Measurements from ENCODE around the gene KRT6C. TPM values are rescaled to one million over a fixed set of nuclear protein-coding genes. Genes with fewer than 3 reads are reported as not detected.

KRT6C gene
- total RNA-seq, 5 donors from 2014 or later (not counting 1 experiment from before 2014, with no cell fraction given), result not detected

DNA sequence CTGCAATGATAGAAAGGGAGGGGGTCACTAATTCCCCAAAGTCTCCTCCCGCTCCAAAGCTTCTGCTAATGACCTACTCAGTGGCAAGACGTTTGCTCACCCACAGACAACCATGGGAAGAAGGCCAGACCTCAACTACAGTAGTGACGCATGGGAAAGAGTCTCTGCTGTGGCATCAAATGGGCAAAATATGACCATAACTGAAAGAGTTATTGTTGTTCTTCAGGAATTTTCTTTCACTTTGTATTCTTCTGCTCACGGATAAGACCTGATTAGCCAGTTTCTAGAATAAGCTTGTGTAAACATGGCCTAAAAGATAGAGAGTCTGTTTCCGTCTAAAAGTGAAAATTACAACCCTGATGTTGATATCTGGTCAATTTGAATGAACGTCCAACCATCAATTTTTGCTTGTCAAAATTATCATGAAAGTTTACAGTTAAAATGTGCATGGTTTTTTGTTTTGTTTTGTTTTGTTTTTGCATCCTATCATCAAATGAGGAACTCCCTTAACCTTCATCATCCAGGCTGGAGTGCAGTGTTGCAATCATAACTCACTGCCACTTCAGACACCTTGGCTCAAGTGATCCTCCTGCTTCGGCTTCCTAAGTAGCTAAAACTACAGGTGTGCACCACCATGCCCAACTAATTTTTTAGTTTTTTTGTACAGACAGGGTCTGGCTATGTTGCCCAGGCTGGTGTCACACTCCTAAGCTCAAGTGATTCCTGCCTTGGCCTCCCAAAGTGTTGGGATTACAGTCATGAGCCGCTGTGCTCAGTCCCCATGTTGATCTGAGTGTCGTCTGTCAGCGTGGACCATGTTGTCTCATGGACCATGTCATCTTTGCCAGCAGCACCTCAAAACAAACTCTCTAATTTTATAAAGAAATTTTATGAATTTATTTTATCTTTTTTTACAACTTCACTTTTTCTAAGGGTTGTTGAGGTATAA lies 28.7 kb downstream of the KRT6C start:
- H3K36me3 Mint-ChIP-seq, result no peaks in the 10 kb centered on the region
- DNase-seq, result no peak
- Histone ChIP-seq H3K9me3 (no peaks in the 10 kb centered on the region), H3K4me3 (ENCODE audit: control insufficient read depth in 1 of 2, extremely low read depth in 1 of 2, low read length in 1 of 2) (no peak overlapping the region), H3K36me3 (ENCODE audit: control insufficient read depth in 2 of 2, extremely low read depth in 1 of 2, insufficient read depth in 1 of 2, low read length in 1 of 2) (no peaks in the 10 kb centered on the region), H3K4me1 (ENCODE audit: control insufficient read depth in 1 of 2, extremely low read depth in 1 of 2, insufficient read depth in 2 of 2, low read length in 2 of 2) (no peaks in the 10 kb centered on the region), H3K27ac (ENCODE audit: low read length) (no peak overlapping the region), H3K27me3 (replicated peaks in 1 of 2; ENCODE audit: control insufficient read depth in 2 of 2, extremely low read depth in 1 of 2, insufficient read depth in 2 of 2, low read length in 1 of 2) (peaks cover 9 to 27% of the 10 kb centered on the region in 2 experiments)
- peaks cover 0 to 2% (median 0%) of the 10 kb centered on the region in 3 donors for H3K4me1 Mint-ChIP-seq
- 84% methylated on average over 2 of the region's 10 CpGs for WGBS (ENCODE audit: insufficient coverage)
- no peak overlapping the region for H3K27ac Mint-ChIP-seq
- no peak for ATAC-seq (replicated peaks in 1 of 4)
- POLR2A ChIA-PET, result no interaction called here
- no peak overlapping the region for H3K4me3 Mint-ChIP-seq
- H3K27me3 Mint-ChIP-seq, result peaks cover 37% of the 10 kb centered on the region in 2 donors
- CTCF ChIA-PET, result no interaction called here
- no peaks in the 10 kb centered on the region for H3K9me3 Mint-ChIP-seq

- ATAC-seq (replicated peaks in 1 of 4) (no peak), DNase-seq (no peak)
- H3K4me1 Mint-ChIP-seq, result peaks cover 0 to 2% (median 0%) of the 10 kb centered on the region in 3 donors
- POLR2A ChIA-PET, result no interaction called here
- CTCF ChIA-PET, result no interaction called here
- no peak overlapping the region for H3K27ac Mint-ChIP-seq
- peaks cover 9 to 36% of the 10 kb centered on the region in 2 experiments for H3K27me3 ChIP-seq (replicated peaks in 1 of 2; ENCODE audit: control insufficient read depth in 2 of 2, extremely low read depth in 1 of 2, insufficient read depth in 2 of 2, low read length in 1 of 2)
- no peaks in the 10 kb centered on the region for H3K4me1 ChIP-seq (ENCODE audit: control insufficient read depth in 1 of 2, extremely low read depth in 1 of 2, insufficient read depth in 2 of 2, low read length in 2 of 2)
- H3K9me3 Mint-ChIP-seq, result no peaks in the 10 kb centered on the region
- WGBS (ENCODE audit: insufficient coverage), result no CpG with 5 or more reads among the region's 3 CpGs
- no peak overlapping the region for H3K4me3 Mint-ChIP-seq
- no peaks in the 10 kb centered on the region for H3K36me3 ChIP-seq (ENCODE audit: control insufficient read depth in 2 of 2, extremely low read depth in 1 of 2, insufficient read depth in 1 of 2, low read length in 1 of 2)
- peaks cover 34 to 39% of the 10 kb centered on the region in 2 donors for H3K27me3 Mint-ChIP-seq
- H3K9me3 ChIP-seq, result no peaks in the 10 kb centered on the region
- H3K4me3 ChIP-seq (ENCODE audit: control insufficient read depth in 1 of 2, extremely low read depth in 1 of 2, low read length in 1 of 2), result no peak overlapping the region
- no peak overlapping the region for H3K27ac ChIP-seq (ENCODE audit: low read length)
- no peaks in the 10 kb centered on the region for H3K36me3 Mint-ChIP-seq
Measured at GRCh38 chr12:52443966-52444365, 29.6 kb downstream of the KRT6C start.

GRCh38 chr12:52442600-52443061 lies 31.0 kb downstream of the KRT6C start:
- Histone ChIP-seq H3K9me3 (no peaks in the 10 kb centered on the region), H3K4me1 (ENCODE audit: control insufficient read depth in 1 of 2, extremely low read depth in 1 of 2, insufficient read depth in 2 of 2, low read length in 2 of 2) (no peaks in the 10 kb centered on the region), H3K36me3 (ENCODE audit: control insufficient read depth in 2 of 2, extremely low read depth in 1 of 2, insufficient read depth in 1 of 2, low read length in 1 of 2) (no peaks in the 10 kb centered on the region), H3K27ac (ENCODE audit: low read length) (no peak overlapping the region), H3K4me3 (ENCODE audit: control insufficient read depth in 1 of 2, extremely low read depth in 1 of 2, low read length in 1 of 2) (no peak overlapping the region), H3K27me3 (replicated peaks in 1 of 2; ENCODE audit: control insufficient read depth in 2 of 2, extremely low read depth in 1 of 2, insufficient read depth in 2 of 2, low read length in 1 of 2) (peaks cover 9 to 40% of the 10 kb centered on the region in 2 experiments)
- no peaks in the 10 kb centered on the region for H3K9me3 Mint-ChIP-seq
- H3K36me3 Mint-ChIP-seq, result no peaks in the 10 kb centered on the region
- no peak overlapping the region for H3K4me3 Mint-ChIP-seq
- no peak for ATAC-seq (replicated peaks in 1 of 4)
- H3K27ac Mint-ChIP-seq, result no peak overlapping the region
- POLR2A ChIA-PET, result no interaction called here
- no peak for DNase-seq
- WGBS (ENCODE audit: insufficient coverage), result 17% methylated on average over 1 of the region's 6 CpGs
- CTCF ChIA-PET, result no interaction called here
- H3K27me3 Mint-ChIP-seq, result peaks cover 34 to 39% of the 10 kb centered on the region in 2 donors
- peaks cover 0 to 2% (median 0%) of the 10 kb centered on the region in 3 donors for H3K4me1 Mint-ChIP-seq

GRCh38 chr12:52441320-52441911 lies 32.2 kb downstream of the KRT6C start:
- ChIA-PET CTCF (no interaction called here), POLR2A (no interaction called here)
- no peak overlapping the region for H3K4me3 ChIP-seq (ENCODE audit: control insufficient read depth in 1 of 2, extremely low read depth in 1 of 2, low read length in 1 of 2)
- no peaks in the 10 kb centered on the region for H3K9me3 Mint-ChIP-seq
- peaks cover 40 to 46% of the 10 kb centered on the region in 2 donors for H3K27me3 Mint-ChIP-seq
- H3K4me3 Mint-ChIP-seq, result no peak overlapping the region
- no peak overlapping the region for H3K27ac ChIP-seq (ENCODE audit: low read length)
- no peaks in the 10 kb centered on the region for H3K4me1 Mint-ChIP-seq
- no peaks in the 10 kb centered on the region for H3K9me3 ChIP-seq
- H3K36me3 ChIP-seq (ENCODE audit: control insufficient read depth in 2 of 2, extremely low read depth in 1 of 2, insufficient read depth in 1 of 2, low read length in 1 of 2), result no peaks in the 10 kb centered on the region
- H3K27ac Mint-ChIP-seq, result no peak overlapping the region
- no peaks in the 10 kb centered on the region for H3K4me1 ChIP-seq (ENCODE audit: control insufficient read depth in 1 of 2, extremely low read depth in 1 of 2, insufficient read depth in 2 of 2, low read length in 2 of 2)
- DNase-seq, result no peak
- H3K36me3 Mint-ChIP-seq, result no peaks in the 10 kb centered on the region
- ATAC-seq (replicated peaks in 1 of 4), result no peak
- H3K27me3 ChIP-seq (replicated peaks in 1 of 2; ENCODE audit: control insufficient read depth in 2 of 2, extremely low read depth in 1 of 2, insufficient read depth in 2 of 2, low read length in 1 of 2), result peaks cover 9 to 42% of the 10 kb centered on the region in 2 experiments
- 69% methylated on average over 4 of the region's 9 CpGs for WGBS (ENCODE audit: insufficient coverage)

DNA sequence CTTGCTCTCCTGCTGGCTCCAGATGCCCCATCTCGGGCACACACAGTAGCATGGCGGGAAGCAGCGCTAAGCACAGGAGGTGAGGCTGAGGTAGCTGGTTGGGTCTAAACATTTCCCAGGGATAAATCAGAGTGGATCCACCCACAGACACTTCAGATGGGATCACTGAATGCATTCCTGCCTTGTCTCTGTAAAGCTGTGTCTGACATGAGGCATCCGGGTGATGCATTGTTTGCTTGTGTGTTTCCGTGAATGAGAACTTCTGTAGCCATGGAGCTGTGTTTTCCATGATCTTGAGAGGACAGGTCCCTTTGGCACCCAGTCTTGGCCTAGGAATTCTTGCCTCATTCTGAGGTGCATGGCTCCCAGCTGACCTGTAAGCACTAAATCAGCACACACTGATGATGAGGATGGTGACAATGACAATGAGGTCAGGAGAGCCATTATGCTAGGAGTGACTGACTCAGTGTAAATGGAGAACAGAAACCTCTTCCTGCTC lies 32.7 kb downstream of the KRT6C start:
- no peak overlapping the region for H3K4me3 Mint-ChIP-seq
- no peak for ATAC-seq (replicated peaks in 1 of 4)
- Histone ChIP-seq H3K27ac (ENCODE audit: low read length) (no peak overlapping the region), H3K4me3 (ENCODE audit: control insufficient read depth in 1 of 2, extremely low read depth in 1 of 2, low read length in 1 of 2) (no peak overlapping the region), H3K4me1 (ENCODE audit: control insufficient read depth in 1 of 2, extremely low read depth in 1 of 2, insufficient read depth in 2 of 2, low read length in 2 of 2) (no peaks in the 10 kb centered on the region), H3K36me3 (ENCODE audit: control insufficient read depth in 2 of 2, extremely low read depth in 1 of 2, insufficient read depth in 1 of 2, low read length in 1 of 2) (no peaks in the 10 kb centered on the region), H3K27me3 (replicated peaks in 1 of 2; ENCODE audit: control insufficient read depth in 2 of 2, extremely low read depth in 1 of 2, insufficient read depth in 2 of 2, low read length in 1 of 2) (peaks cover 9 to 42% of the 10 kb centered on the region in 2 experiments), H3K9me3 (no peaks in the 10 kb centered on the region)
- no peak overlapping the region for H3K27ac Mint-ChIP-seq
- WGBS (ENCODE audit: insufficient coverage), result 95% methylated on average over 2 of the region's 5 CpGs
- H3K27me3 Mint-ChIP-seq, result peaks cover 38 to 44% of the 10 kb centered on the region in 2 donors
- POLR2A ChIA-PET, result no interaction called here
- no peaks in the 10 kb centered on the region for H3K4me1 Mint-ChIP-seq
- no peaks in the 10 kb centered on the region for H3K9me3 Mint-ChIP-seq
- H3K36me3 Mint-ChIP-seq, result no peaks in the 10 kb centered on the region
- DNase-seq, result no peak
- CTCF ChIA-PET, result no interaction called here

GRCh38 chr12:52439845-52440244 lies 33.8 kb downstream of the KRT6C start:
- Mint-ChIP-seq H3K27me3 (peaks cover 42 to 45% of the 10 kb centered on the region in 2 donors), H3K36me3 (no peaks in the 10 kb centered on the region), H3K27ac (no peak overlapping the region), H3K4me1 (no peaks in the 10 kb centered on the region), H3K4me3 (no peak overlapping the region), H3K9me3 (no peaks in the 10 kb centered on the region)
- WGBS (ENCODE audit: insufficient coverage), result 27% methylated on average over 1 of the region's 2 CpGs
- Histone ChIP-seq H3K27me3 (replicated peaks in 1 of 2; ENCODE audit: control insufficient read depth in 2 of 2, extremely low read depth in 1 of 2, insufficient read depth in 2 of 2, low read length in 1 of 2) (peaks cover 9 to 40% of the 10 kb centered on the region in 2 experiments), H3K36me3 (ENCODE audit: control insufficient read depth in 2 of 2, extremely low read depth in 1 of 2, insufficient read depth in 1 of 2, low read length in 1 of 2) (no peaks in the 10 kb centered on the region), H3K4me1 (ENCODE audit: control insufficient read depth in 1 of 2, extremely low read depth in 1 of 2, insufficient read depth in 2 of 2, low read length in 2 of 2) (no peaks in the 10 kb centered on the region), H3K4me3 (ENCODE audit: control insufficient read depth in 1 of 2, extremely low read depth in 1 of 2, low read length in 1 of 2) (no peak overlapping the region), H3K9me3 (no peaks in the 10 kb centered on the region), H3K27ac (ENCODE audit: low read length) (no peak overlapping the region)
- no peak for ATAC-seq (replicated peaks in 1 of 4)
- DNase-seq, result no peak
- CTCF ChIA-PET, result interaction anchor here in 1 of 2 donors (1.1 kb wide), 1 partner anchor 13 kb away, joined by 3 read pairs; no protein-coding TSS in a partner anchor
- POLR2A ChIA-PET, result no interaction called here
